Activated CD4-positive, alpha-beta T cell treated with anti-CD3 and anti-CD28 coated beads, Interleukin-2, amount 10 ng/mL, durations not matched to agents 7 days and 5 days (primary cell): ENCODE measurements around the gene CEMIP. TPM values are rescaled to one million over a fixed set of nuclear protein-coding genes. Genes with fewer than 3 reads are reported as not detected.

Experiments
- CTCF ChIA-PET: fragments of 350-600 bp; sonication (Branson Sonifier 250); formaldehyde crosslinking; loops from one replicate; lab custom pipeline; 2021; ENCODE audit warnings: antibody characterized with exemption; lab: Charles Lee
- POLR2A ChIA-PET: fragments of 350-600 bp; sonication (Branson Sonifier 250); formaldehyde crosslinking; loops from one replicate; lab custom pipeline; 2021; ENCODE audit warnings: antibody characterized with exemption; lab: Charles Lee
- DNase-seq: peaks from one replicate; pipeline ENCODE4 v3.0.0-alpha.2; 2020
- H3K27ac Mint-ChIP-seq: one replicate; pipeline ENCODE4 v1.8.0; 2021; ENCODE audit warnings: mild to moderate bottlenecking, moderate library complexity, mixed read lengths
- H3K27me3 Mint-ChIP-seq: one replicate; pipeline ENCODE4 v1.8.0; 2021; ENCODE audit warnings: mixed read lengths
- H3K36me3 Mint-ChIP-seq: one replicate; pipeline ENCODE4 v1.8.0; 2021; ENCODE audit warnings: low read depth, mixed read lengths
- H3K4me1 Mint-ChIP-seq: one replicate; pipeline ENCODE4 v1.8.0; 2021; ENCODE audit warnings: mixed read lengths
- H3K4me3 Mint-ChIP-seq: one replicate; pipeline ENCODE4 v1.8.0; 2021; ENCODE audit warnings: mild to moderate bottlenecking, moderate library complexity, mixed read lengths
- H3K9me3 Mint-ChIP-seq: one replicate; pipeline ENCODE4 v1.8.0; 2021; ENCODE audit warnings: mixed read lengths
- total RNA-seq, 2 experiments: library from RNA; stranded (reverse); gene quantifications; one replicate each; pipeline ENCODE4 v1.2.3, GENCODE V29; 2021

Gene CEMIP
- total RNA-seq, 2 experiments from 2014 or later: not detected

DNA sequence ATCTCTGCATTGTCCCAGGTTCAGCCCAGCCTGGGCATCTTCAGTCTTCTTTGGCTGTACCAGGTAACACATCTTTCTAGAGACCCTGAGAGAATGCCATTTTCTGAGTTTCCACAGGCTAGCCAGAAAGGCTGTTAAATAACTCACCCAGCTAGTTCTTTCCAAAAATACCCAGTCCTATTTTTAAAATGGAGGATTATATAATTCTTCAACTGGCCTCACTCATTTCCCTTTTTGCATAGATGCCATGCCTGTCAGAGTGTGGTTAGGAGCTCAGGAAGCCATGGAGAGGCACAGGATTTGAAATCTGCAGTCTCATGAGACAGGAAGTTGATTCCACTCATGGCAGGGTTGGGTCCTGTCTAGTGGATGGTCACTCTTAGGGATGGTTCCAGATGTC is 39.8 kb downstream of the CEMIP start:
- no peak overlapping the region for H3K4me3 Mint-ChIP-seq
- H3K36me3 Mint-ChIP-seq: no peaks in the 10 kb centered on the region
- H3K9me3 Mint-ChIP-seq: peaks cover 4% of the 10 kb centered on the region
- H3K27ac Mint-ChIP-seq: no peak overlapping the region
- no peak for DNase-seq
- POLR2A ChIA-PET: no interaction called here
- no peaks in the 10 kb centered on the region for H3K4me1 Mint-ChIP-seq
- peaks cover 7% of the 10 kb centered on the region for H3K27me3 Mint-ChIP-seq
- CTCF ChIA-PET: interaction anchor here (1.4 kb wide), 1 partner anchor 13 kb away, joined by 3 read pairs; no protein-coding TSS in a partner anchor

DNA sequence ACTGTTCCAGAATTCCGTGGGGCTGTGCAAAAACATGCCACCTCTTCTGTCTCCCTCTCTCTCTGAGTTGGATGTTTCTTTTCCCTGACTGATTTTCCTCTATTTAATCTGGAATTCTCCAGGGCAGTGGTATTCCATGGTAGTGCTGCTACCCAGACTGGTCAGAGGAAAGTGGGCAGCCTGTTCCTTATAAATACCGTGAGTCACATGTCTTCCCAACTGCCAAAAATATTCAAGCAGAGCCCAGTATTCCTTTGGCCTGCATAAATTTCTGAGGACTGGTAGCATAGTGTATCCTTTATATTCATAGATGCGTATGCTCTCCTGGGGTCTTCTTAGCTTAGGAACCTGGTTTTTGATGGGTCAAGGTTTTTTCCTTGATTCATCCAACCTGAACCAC is 40.9 kb downstream of the CEMIP start:
- POLR2A ChIA-PET: no interaction called here
- H3K27ac Mint-ChIP-seq: no peak overlapping the region
- CTCF ChIA-PET: no interaction called here
- H3K36me3 Mint-ChIP-seq: no peaks in the 10 kb centered on the region
- no peak overlapping the region for H3K4me3 Mint-ChIP-seq
- H3K27me3 Mint-ChIP-seq: peaks cover 7% of the 10 kb centered on the region
- no peaks in the 10 kb centered on the region for H3K4me1 Mint-ChIP-seq
- H3K9me3 Mint-ChIP-seq: peaks cover 4% of the 10 kb centered on the region
- no peak for DNase-seq

- H3K27ac Mint-ChIP-seq: no peak overlapping the region
- POLR2A ChIA-PET: no interaction called here
- H3K36me3 Mint-ChIP-seq: no peaks in the 10 kb centered on the region
- CTCF ChIA-PET: interaction anchor here (1.0 kb wide), 1 partner anchor 89 kb away, joined by 3 read pairs; no protein-coding TSS in a partner anchor
- no peak for DNase-seq
- peaks cover 5% of the 10 kb centered on the region for H3K27me3 Mint-ChIP-seq
- H3K9me3 Mint-ChIP-seq: peaks cover 4% of the 10 kb centered on the region
- no peaks in the 10 kb centered on the region for H3K4me1 Mint-ChIP-seq
- no peak overlapping the region for H3K4me3 Mint-ChIP-seq
Observed at GRCh38 chr15:80822256-80822655, 43.1 kb downstream of the CEMIP start.

GRCh38 chr15:80822676-80823075 is 43.5 kb downstream of the CEMIP start:
- Mint-ChIP-seq H3K27me3 (peaks cover 5% of the 10 kb centered on the region), H3K4me3 (no peak overlapping the region), H3K36me3 (no peaks in the 10 kb centered on the region), H3K27ac (no peak overlapping the region), H3K9me3 (peaks cover 4% of the 10 kb centered on the region), H3K4me1 (no peaks in the 10 kb centered on the region)
- POLR2A ChIA-PET: interaction anchor here (0.5 kb wide), 1 partner anchor 32 kb away, joined by 3 read pairs; no protein-coding TSS in a partner anchor
- CTCF ChIA-PET: no interaction called here
- no peak for DNase-seq

GRCh38 chr15:80823120-80823519 is 44.0 kb downstream of the CEMIP start:
- Mint-ChIP-seq H3K4me3 (no peak overlapping the region), H3K27ac (no peak overlapping the region), H3K9me3 (peaks cover 4% of the 10 kb centered on the region), H3K4me1 (no peaks in the 10 kb centered on the region), H3K36me3 (no peaks in the 10 kb centered on the region), H3K27me3 (peaks cover 5% of the 10 kb centered on the region)
- DNase-seq: no peak
- ChIA-PET POLR2A (interaction anchor here (0.5 kb wide), 1 partner anchor 32 kb away, joined by 3 read pairs; no protein-coding TSS in a partner anchor), CTCF (no interaction called here)

- no peak overlapping the region for H3K4me3 Mint-ChIP-seq
- H3K27ac Mint-ChIP-seq: no peak overlapping the region
- ChIA-PET POLR2A (no interaction called here), CTCF (interaction anchor here (0.6 kb wide), 1 partner anchor 773 kb away, joined by 3 read pairs; no protein-coding TSS in a partner anchor)
- DNase-seq: no peak
- no peaks in the 10 kb centered on the region for H3K4me1 Mint-ChIP-seq
- peaks cover 4% of the 10 kb centered on the region for H3K9me3 Mint-ChIP-seq
- H3K36me3 Mint-ChIP-seq: no peaks in the 10 kb centered on the region
- peaks cover 5% of the 10 kb centered on the region for H3K27me3 Mint-ChIP-seq
Observed at GRCh38 chr15:80823995-80824394, 44.8 kb downstream of the CEMIP start.

GRCh38 chr15:80825361-80826030 is 46.3 kb downstream of the CEMIP start:
- CTCF ChIA-PET: no interaction called here
- POLR2A ChIA-PET: no interaction called here
- H3K9me3 Mint-ChIP-seq: peaks cover 4% of the 10 kb centered on the region

GRCh38 chr15:80828796-80829195 is 49.6 kb downstream of the CEMIP start:
- Mint-ChIP-seq H3K4me1 (no peaks in the 10 kb centered on the region), H3K36me3 (no peaks in the 10 kb centered on the region), H3K27me3 (no peaks in the 10 kb centered on the region), H3K9me3 (no peaks in the 10 kb centered on the region), H3K27ac (no peak overlapping the region), H3K4me3 (no peak overlapping the region)
- ChIA-PET CTCF (no interaction called here), POLR2A (no interaction called here)
- no peak for DNase-seq

More at GRCh38 chr15:80825361-80826030, 46.3 kb downstream of the CEMIP start:
- no peak for DNase-seq
- Mint-ChIP-seq H3K4me3 (no peak overlapping the region), H3K27me3 (peaks cover 5% of the 10 kb centered on the region), H3K27ac (no peak overlapping the region), H3K36me3 (no peaks in the 10 kb centered on the region), H3K4me1 (no peaks in the 10 kb centered on the region)

- CTCF ChIA-PET: interaction anchor here (1.2 kb wide), 1 partner anchor 138 kb away, joined by 3 read pairs; no protein-coding TSS in a partner anchor
- POLR2A ChIA-PET: no interaction called here
- H3K9me3 Mint-ChIP-seq: no peaks in the 10 kb centered on the region
- no peaks in the 10 kb centered on the region for H3K4me1 Mint-ChIP-seq
- H3K27ac Mint-ChIP-seq: no peak overlapping the region
- no peak overlapping the region for H3K4me3 Mint-ChIP-seq
- no peak for DNase-seq
- H3K27me3 Mint-ChIP-seq: peaks cover 3% of the 10 kb centered on the region
- H3K36me3 Mint-ChIP-seq: no peaks in the 10 kb centered on the region
Observed at GRCh38 chr15:80830677-80831076, 51.5 kb downstream of the CEMIP start.

DNA sequence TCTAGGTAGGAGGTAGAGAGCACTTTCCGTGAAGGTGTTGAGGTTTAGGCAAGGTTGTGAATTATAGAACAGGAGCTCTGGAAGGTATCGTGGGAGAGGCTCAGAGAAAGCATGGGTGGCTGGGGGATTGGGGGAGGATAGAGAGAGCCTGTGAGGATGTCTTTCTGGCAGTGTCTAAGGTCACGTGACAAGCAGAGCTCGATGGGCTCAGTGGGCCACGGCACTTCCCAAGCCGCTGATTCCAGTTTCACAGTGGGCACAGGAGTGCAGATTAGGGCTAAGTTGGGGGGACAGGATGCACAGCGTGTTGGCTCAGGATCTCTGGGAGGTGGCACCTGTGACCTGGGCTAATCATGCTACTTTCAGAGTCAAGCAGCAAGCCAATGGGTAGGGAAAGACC is 52.0 kb downstream of the CEMIP start:
- no peaks in the 10 kb centered on the region for H3K36me3 Mint-ChIP-seq
- no peak overlapping the region for H3K4me3 Mint-ChIP-seq
- no peak for DNase-seq
- H3K4me1 Mint-ChIP-seq: no peaks in the 10 kb centered on the region
- POLR2A ChIA-PET: no interaction called here
- H3K27ac Mint-ChIP-seq: no peak overlapping the region
- peaks cover 3% of the 10 kb centered on the region for H3K27me3 Mint-ChIP-seq
- CTCF ChIA-PET: interaction anchor here (1.2 kb wide), 1 partner anchor 138 kb away, joined by 3 read pairs; no protein-coding TSS in a partner anchor
- no peaks in the 10 kb centered on the region for H3K9me3 Mint-ChIP-seq

- Mint-ChIP-seq H3K9me3 (no peaks in the 10 kb centered on the region), H3K4me1 (no peaks in the 10 kb centered on the region), H3K36me3 (no peaks in the 10 kb centered on the region), H3K27ac (no peak overlapping the region), H3K4me3 (no peak overlapping the region), H3K27me3 (peaks cover 3% of the 10 kb centered on the region)
- CTCF ChIA-PET: interaction anchor here (0.9 to 1.2 kb wide), 2 partner anchors 13 to 137 kb away, joined by 3 read pairs; no protein-coding TSS in a partner anchor
- no peak for DNase-seq
- POLR2A ChIA-PET: no interaction called here
Observed at GRCh38 chr15:80831606-80832224, 52.5 kb downstream of the CEMIP start.

DNA sequence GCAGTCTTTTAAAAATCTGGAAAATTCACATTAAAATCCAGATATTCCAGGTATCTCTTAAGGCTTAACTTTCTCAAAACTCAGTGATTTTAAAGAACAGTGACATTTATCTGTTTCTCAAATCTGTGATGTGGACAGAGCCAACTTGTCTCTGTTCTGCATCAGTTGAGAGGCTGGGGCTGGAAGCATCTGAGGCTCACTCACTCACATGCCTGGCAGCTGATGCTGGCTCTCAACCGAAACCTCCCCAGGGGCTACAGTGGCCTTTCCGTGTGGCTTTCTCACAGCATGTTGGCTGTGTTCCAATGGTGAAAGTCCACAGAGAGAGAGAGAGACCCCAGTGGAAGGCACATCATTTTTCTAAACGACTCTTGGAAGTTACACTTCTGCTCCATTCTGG is 53.5 kb downstream of the CEMIP start:
- ChIA-PET CTCF (interaction anchor here (0.9 kb wide), 1 partner anchor 14 kb away, joined by 3 read pairs; no protein-coding TSS in a partner anchor), POLR2A (no interaction called here)
- peaks cover 3% of the 10 kb centered on the region for H3K27me3 Mint-ChIP-seq
- H3K27ac Mint-ChIP-seq: no peak overlapping the region
- no peak for DNase-seq
- no peaks in the 10 kb centered on the region for H3K9me3 Mint-ChIP-seq
- no peaks in the 10 kb centered on the region for H3K4me1 Mint-ChIP-seq
- H3K36me3 Mint-ChIP-seq: no peaks in the 10 kb centered on the region
- no peak overlapping the region for H3K4me3 Mint-ChIP-seq

DNA sequence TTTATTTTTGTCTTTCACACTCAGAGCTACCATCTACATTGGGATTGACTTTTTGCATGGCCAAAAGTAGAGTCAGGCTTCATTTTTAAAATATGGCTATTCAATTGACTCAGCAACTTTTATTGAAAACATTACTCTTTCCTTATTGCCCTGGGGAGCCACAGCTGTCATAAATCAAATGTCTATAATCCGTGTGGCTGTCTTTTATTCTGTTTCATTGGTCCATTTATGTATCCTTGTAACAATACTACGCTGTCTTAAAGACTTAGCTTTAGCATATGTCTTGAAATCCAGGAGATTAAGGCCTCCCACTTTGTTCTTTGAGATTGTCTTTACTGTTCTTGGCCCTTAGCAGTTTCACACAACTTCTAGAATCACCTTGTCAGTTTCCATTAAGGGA is 55.2 kb downstream of the CEMIP start:
- Mint-ChIP-seq H3K4me3 (no peak overlapping the region), H3K4me1 (no peaks in the 10 kb centered on the region), H3K9me3 (no peaks in the 10 kb centered on the region), H3K27ac (no peak overlapping the region), H3K27me3 (peaks cover 3% of the 10 kb centered on the region), H3K36me3 (no peaks in the 10 kb centered on the region)
- no peak for DNase-seq
- ChIA-PET POLR2A (no interaction called here), CTCF (interaction anchor here (1.9 kb wide), 1 partner anchor 12 kb away, joined by 4 read pairs; no protein-coding TSS in a partner anchor)
